ENCODE data around the gene GNAQ. TPM values are rescaled to one million over a fixed set of nuclear protein-coding genes. Genes with fewer than 3 reads are reported as not detected.

The GNAQ gene
- 28.7 TPM for total RNA-seq (2021; ENCODE audit: unreplicated experiment)
- 11.0 and 11.6 TPM in 2 replicates for polyA plus RNA-seq (2012)
- percentile 76 among the genes with signal in this experiment for Bru-seq, nascent RNA
- percentile 66 among the genes with signal in this experiment for BruChase-seq, experiment 1, labeled RNA remaining after a 6-hour chase
- percentile 63 among the genes with signal in this experiment for BruChase-seq, experiment 2, labeled RNA remaining after a 2-hour chase
- long read RNA-seq, full-length matches to known transcripts: 27 of 40 reads
- long read RNA-seq, partial matches to known transcripts: 3 of 40 reads
- long read RNA-seq, other reads (novel, unspliced or antisense): 10 of 40 reads

- CTCF ChIA-PET: no interaction called here
- H3K9me2 ChIP-seq (ENCODE audit: insufficient read depth): no peaks in the 10 kb centered on the region
- H3K36me3 ChIP-seq (ENCODE audit: control insufficient read depth in 1 of 2, insufficient read depth in 2 of 2, low read length in 2 of 2): no peaks in the 10 kb centered on the region
- no peaks in the 10 kb centered on the region for H4K20me1 ChIP-seq (ENCODE audit: insufficient read depth)
- peak within 1 kb of the TSS; percentile 80 for H2AFZ ChIP-seq (ENCODE audit: low read depth, low read length, poor library complexity, severe bottlenecking)
- H3K9ac ChIP-seq (ENCODE audit: low read length): peak within 1 kb of the TSS; percentile 69
- intact Hi-C loops (cut with micrococcal nuclease): loop anchor here (10.0 kb wide), 3 partner anchors 187 to 577 kb away; no protein-coding TSS in a partner anchor
- peak within 1 kb of the TSS; percentile 91 for H3K4me2 ChIP-seq (ENCODE audit: low read length)
- RAD21 ChIA-PET (ENCODE audit: low non-redundant PET in 1 of 2, low total read pairs in 2 of 2, uncharacterized antibody in 2 of 2, unreplicated experiment in 2 of 2): no interaction called here
- peaks cover 11 to 24% of the 10 kb centered on the region in 2 experiments; a peak in 3 of 4 replicates for H3K4me1 ChIP-seq (ENCODE audit: control insufficient read depth in 1 of 2, insufficient read depth in 2 of 2, low read length in 2 of 2)
- POLR2A ChIA-PET: no interaction called here
- H3K4me3 ChIP-seq (replicated peaks in 1 of 2; ENCODE audit: low read depth in 1 of 2, low read length in 2 of 2): peak within 1 kb of the TSS; percentile 58 to 75
- ATAC-seq (peak; percentile 46), DNase-seq (ENCODE audit: low read depth, low spot score) (no peak)
- TF ChIP-seq SP1 (IDR thresholded peaks at IDR 0.05; ENCODE audit: low read depth) (no peak), EGR1 (IDR thresholded peaks at IDR 0.05; ENCODE audit: low read depth) (no peak), POLR2AphosphoS5 (IDR thresholded peaks at IDR 0.05; ENCODE audit: low read depth, low read length) (no peak), CEBPB (IDR thresholded peaks at IDR 0.05; ENCODE audit: low read depth) (no peak), SRF (IDR thresholded peaks at IDR 0.05; ENCODE audit: low read depth) (no peak), FOSL1 (IDR thresholded peaks at IDR 0.05; ENCODE audit: low read depth) (no peak), POLR2A (IDR thresholded peaks at IDR 0.05; ENCODE audit: borderline replicate concordance, extremely low read depth, insufficient read depth, insufficient read length) (no peak), ZFX (IDR thresholded peaks at IDR 0.05) (no peak; the same call in 1 of the 2 replicates), REST (IDR thresholded peaks at IDR 0.05; ENCODE audit: low read depth) (no peak), SIN3A (IDR thresholded peaks at IDR 0.05; ENCODE audit: low read depth) (no peak), JUND (IDR thresholded peaks at IDR 0.05) (no peak), ELF1 (IDR thresholded peaks at IDR 0.05; ENCODE audit: borderline replicate concordance, low read depth) (no peak), RAD21 (IDR thresholded peaks at IDR 0.05; ENCODE audit: low read depth) (no peak), EZH2phosphoT487 (IDR thresholded peaks at IDR 0.05; ENCODE audit: borderline replicate concordance) (no peak), MAX (IDR thresholded peaks at IDR 0.05) (no peak), CBX3 (IDR thresholded peaks at IDR 0.05; ENCODE audit: low read depth) (no peak)
- TF ChIP-seq, protein P1, sequence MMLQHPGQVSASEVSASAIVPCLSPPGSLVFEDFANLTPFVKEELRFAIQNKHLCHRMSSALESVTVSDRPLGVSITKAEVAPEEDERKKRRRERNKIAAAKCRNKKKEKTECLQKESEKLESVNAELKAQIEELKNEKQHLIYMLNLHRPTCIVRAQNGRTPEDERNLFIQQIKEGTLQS (IDR thresholded peaks at IDR 0.05): no peak
- no TSS peak for BruUV-seq (replicated peaks)
- H3K79me2 ChIP-seq (ENCODE audit: insufficient read depth, low read length): peaks cover 23% of the 10 kb centered on the region
- H3K27ac ChIP-seq (ENCODE audit: low read depth, low read length): peak within 1 kb of the TSS; percentile 89
- H3K9me3 ChIP-seq (ENCODE audit: control insufficient read depth in 1 of 2, insufficient read depth in 1 of 2, low read depth in 1 of 2, low read length in 2 of 2): no peaks in the 10 kb centered on the region
- no peaks in the 10 kb centered on the region for H3K27me3 ChIP-seq (ENCODE audit: insufficient read depth, low read length)
Measured at GRCh38 chr9:78031444-78031892, at the start of gene GNAQ. Gene GNAQ (minus strand): TSS chr9:78031811. CDS start chr9:78031235, 576 bp downstream.
